Measurements from ENCODE around the gene NHLH1.

The NHLH1 gene

DNA sequence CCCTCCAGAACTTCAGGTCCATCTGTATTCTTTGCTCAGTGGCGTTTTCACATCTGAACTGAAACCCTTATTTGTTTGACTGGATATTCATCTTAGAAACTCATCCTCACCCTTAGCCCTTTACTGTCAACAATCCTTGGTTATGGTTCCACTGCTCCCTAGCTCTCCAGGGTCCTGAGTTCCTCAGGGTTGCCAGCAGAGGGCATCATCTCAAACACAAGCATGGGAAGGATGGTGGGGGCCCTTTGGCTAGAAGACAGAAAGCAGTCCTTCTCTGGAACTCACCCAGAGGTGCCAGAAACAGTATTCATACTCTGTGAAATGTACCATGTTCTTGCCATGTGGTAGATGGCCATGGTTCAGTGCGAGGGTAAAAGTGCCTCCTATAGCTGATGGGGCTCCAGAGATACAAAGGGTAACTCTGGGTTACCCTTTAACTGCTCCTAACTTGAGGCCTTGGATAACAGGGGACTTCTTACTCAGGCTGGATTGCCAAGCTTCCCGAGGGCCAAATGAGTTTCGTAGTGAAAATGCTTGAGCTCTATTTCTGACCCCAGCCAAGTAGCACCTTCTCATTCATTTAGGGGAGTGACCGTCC is 12.4 kb upstream of the NHLH1 start:
- no peak overlapping the region for H3K27ac ChIP-seq (ENCODE audit: poor library complexity, severe bottlenecking)
- ATAC-seq (ENCODE audit: low read depth) (peak; percentile 60; the same call in 2 of the 3 replicates), DNase-seq (ENCODE audit: low spot score) (no peak)
- no peaks in the 10 kb centered on the region for H3K27me3 ChIP-seq (ENCODE audit: insufficient read depth, poor library complexity, severe bottlenecking)
- H3K4me3 ChIP-seq (ENCODE audit: severe bottlenecking): no peak overlapping the region
- no peaks in the 10 kb centered on the region for H3K4me1 ChIP-seq (ENCODE audit: insufficient read depth, poor library complexity, severe bottlenecking)
- peaks cover 87% of the 10 kb centered on the region for H3K36me3 ChIP-seq (ENCODE audit: low read depth)
- TF ChIP-seq CTCF (IDR thresholded peaks at IDR 0.05; ENCODE audit: poor library complexity, severe bottlenecking): peak; percentile 43
- no peaks in the 10 kb centered on the region for H3K9me3 ChIP-seq (ENCODE audit: severe bottlenecking)

DNA sequence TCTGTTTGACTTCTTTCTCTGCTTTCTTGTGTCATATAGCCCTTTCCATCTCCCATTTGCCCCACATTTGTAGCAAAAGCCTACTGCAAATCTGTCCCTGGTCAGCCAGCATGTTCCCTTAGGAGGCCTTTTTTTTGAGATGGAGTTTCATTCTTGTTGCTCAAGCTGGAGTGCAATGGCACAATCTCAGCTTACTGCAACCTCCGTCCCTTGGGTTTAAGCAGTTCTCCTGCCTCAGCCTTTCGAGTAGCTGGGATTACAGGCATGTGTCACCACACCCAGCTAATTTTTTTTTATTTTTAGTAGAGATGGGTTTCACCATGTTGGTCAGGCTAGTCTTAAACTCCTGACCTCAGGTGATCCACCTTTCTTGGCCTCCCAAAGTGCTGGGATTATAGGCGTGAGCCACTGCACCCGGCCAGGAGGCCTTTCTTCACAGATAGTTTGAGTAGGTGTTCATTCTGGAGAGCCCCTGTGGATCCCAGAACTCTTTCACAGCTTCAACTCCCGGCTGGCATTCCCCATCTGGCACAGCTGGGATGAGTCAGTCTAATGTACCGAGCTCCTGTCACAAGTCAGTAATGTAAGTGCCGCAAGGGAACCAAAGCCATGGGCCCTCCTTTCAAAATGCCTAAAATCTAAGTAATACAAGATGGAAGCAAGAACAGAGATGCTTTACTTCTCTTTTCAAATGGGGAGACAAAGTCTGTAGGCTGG is 9.4 kb upstream of the NHLH1 start:
- no peak overlapping the region for H3K4me3 ChIP-seq (ENCODE audit: severe bottlenecking)
- H3K9me3 ChIP-seq (ENCODE audit: severe bottlenecking): no peaks in the 10 kb centered on the region
- H3K27me3 ChIP-seq (ENCODE audit: insufficient read depth, poor library complexity, severe bottlenecking): no peaks in the 10 kb centered on the region
- H3K36me3 ChIP-seq (ENCODE audit: low read depth): peaks cover 60% of the 10 kb centered on the region
- no peak overlapping the region for H3K27ac ChIP-seq (ENCODE audit: poor library complexity, severe bottlenecking)
- H3K4me1 ChIP-seq (ENCODE audit: insufficient read depth, poor library complexity, severe bottlenecking): no peaks in the 10 kb centered on the region
- DNase-seq (ENCODE audit: low spot score) (no peak), ATAC-seq (ENCODE audit: low read depth) (no peak)
- no peak for TF ChIP-seq CTCF (IDR thresholded peaks at IDR 0.05; ENCODE audit: poor library complexity, severe bottlenecking)

DNA sequence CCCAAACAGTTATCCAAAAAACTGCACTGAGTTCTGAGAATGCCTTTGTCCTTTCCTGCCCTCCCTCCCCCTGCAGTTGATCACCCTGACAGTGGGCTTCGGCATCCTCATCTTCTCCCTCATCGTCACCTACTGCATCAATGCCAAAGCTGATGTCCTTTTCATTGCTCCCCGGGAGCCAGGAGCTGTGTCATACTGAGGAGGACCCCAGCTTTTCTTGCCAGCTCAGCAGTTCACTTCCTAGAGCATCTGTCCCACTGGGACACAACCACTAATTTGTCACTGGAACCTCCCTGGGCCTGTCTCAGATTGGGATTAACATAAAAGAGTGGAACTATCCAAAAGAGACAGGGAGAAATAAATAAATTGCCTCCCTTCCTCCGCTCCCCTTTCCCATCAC is 8.8 kb upstream of the NHLH1 start:
- Histone ChIP-seq H3K4me1 (ENCODE audit: insufficient read depth, poor library complexity, severe bottlenecking) (no peaks in the 10 kb centered on the region), H3K9me3 (ENCODE audit: severe bottlenecking) (no peaks in the 10 kb centered on the region), H3K36me3 (ENCODE audit: low read depth) (peaks cover 54% of the 10 kb centered on the region), H3K4me3 (ENCODE audit: severe bottlenecking) (no peak overlapping the region), H3K27me3 (ENCODE audit: insufficient read depth, poor library complexity, severe bottlenecking) (no peaks in the 10 kb centered on the region), H3K27ac (ENCODE audit: poor library complexity, severe bottlenecking) (no peak overlapping the region)
- TF ChIP-seq CTCF (IDR thresholded peaks at IDR 0.05; ENCODE audit: poor library complexity, severe bottlenecking): no peak
- DNase-seq (ENCODE audit: low spot score) (no peak), ATAC-seq (ENCODE audit: low read depth) (no peak)

DNA sequence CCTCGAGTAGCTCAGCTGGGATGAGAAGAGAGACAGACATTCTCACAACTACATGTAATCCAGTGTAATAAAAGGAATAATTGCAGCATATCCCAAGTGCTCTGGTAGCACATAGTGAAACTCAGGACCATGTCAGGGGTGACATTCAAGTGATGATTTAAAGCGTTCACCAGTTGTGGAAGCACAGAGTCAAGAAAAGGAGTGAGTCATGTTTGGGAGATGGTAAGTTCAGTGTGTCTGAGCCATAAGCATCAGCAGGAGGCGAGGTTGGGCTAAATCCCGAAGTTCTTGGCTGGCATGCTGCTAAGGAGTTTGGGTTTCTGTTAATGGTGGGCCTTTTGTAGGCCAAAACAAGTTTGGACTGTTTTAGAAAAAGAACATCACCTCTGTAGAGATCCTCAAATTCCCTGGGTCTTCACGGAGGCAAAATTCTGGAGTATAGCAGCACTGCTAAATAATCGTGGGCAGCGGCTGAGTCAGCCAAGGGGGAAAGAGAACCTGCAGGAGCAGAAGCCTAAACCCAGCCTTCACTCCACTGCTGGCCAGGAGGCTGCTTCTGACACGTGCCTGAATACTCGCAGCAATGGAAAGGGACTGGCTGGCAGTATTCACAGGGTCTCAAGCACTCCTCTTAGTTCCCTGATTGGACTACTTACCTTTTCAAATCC is 7.2 kb upstream of the NHLH1 start:
- ATAC-seq (ENCODE audit: low read depth) (no peak), DNase-seq (ENCODE audit: low spot score) (no peak)
- no peak overlapping the region for H3K4me3 ChIP-seq (ENCODE audit: severe bottlenecking)
- H3K27ac ChIP-seq (ENCODE audit: poor library complexity, severe bottlenecking): no peak overlapping the region
- peaks cover 37% of the 10 kb centered on the region for H3K36me3 ChIP-seq (ENCODE audit: low read depth)
- H3K27me3 ChIP-seq (ENCODE audit: insufficient read depth, poor library complexity, severe bottlenecking): no peaks in the 10 kb centered on the region
- TF ChIP-seq CTCF (IDR thresholded peaks at IDR 0.05; ENCODE audit: poor library complexity, severe bottlenecking): no peak
- H3K4me1 ChIP-seq (ENCODE audit: insufficient read depth, poor library complexity, severe bottlenecking): no peaks in the 10 kb centered on the region
- no peaks in the 10 kb centered on the region for H3K9me3 ChIP-seq (ENCODE audit: severe bottlenecking)
